CD14-positive monocyte (primary cell): ENCODE results near the gene HSFX1. TPM values are rescaled to one million over a fixed set of nuclear protein-coding genes. Genes with fewer than 3 reads are reported as not detected.
"Not testable (repeated sequence)": the region's sequence is repeated elsewhere in the genome, so short reads cannot be mapped to it uniquely, and the experiment has no call there.

Experiments used
- DNase-seq, 3 donors: peaks; one replicate each; pipeline ENCODE4 v3.0.0-alpha.2; 2011 to 2022
- H2AFZ ChIP-seq: 2 replicates; pipeline ENCODE4 v1.6.0; 2012; ENCODE audit warnings: mild to moderate bottlenecking, low read depth, low read length, inconsistent platforms; ENCODE audit not compliant: insufficient read depth, poor library complexity, severe bottlenecking
- H3K27ac ChIP-seq, 2 donors: 1 replicate in 1 of 2; 2 replicates in 1 of 2; pipeline ENCODE4 v1.5.1; 2012 to 2013; ENCODE audit warnings: low read length in 2 of 2, control low read depth in 1 of 2, inconsistent platforms in 1 of 2, low read depth in 1 of 2, mild to moderate bottlenecking in 1 of 2
- H3K27me3 ChIP-seq, 2 donors: one replicate each; pipeline versions ENCODE4 v1.6.0 to v1.6.1; 2011 to 2013; ENCODE audit warnings: low read length in 2 of 2; ENCODE audit not compliant: control insufficient read depth in 2 of 2, insufficient read depth in 2 of 2
- H3K36me3 ChIP-seq, 2 donors: replicated peaks in 1 of 2; 1 replicate in 1 of 2; 2 replicates in 1 of 2; pipeline versions ENCODE4 v1.5.1 to v1.6.1; 2012 to 2013; ENCODE audit warnings: low read length in 2 of 2, control low read depth in 1 of 2, inconsistent platforms in 1 of 2, mild to moderate bottlenecking in 1 of 2; ENCODE audit not compliant: insufficient read depth in 2 of 2, control insufficient read depth in 1 of 2
- H3K4me1 ChIP-seq, 2 donors: 1 replicate in 1 of 2; 2 replicates in 1 of 2; pipeline versions ENCODE4 v1.5.1 to v1.6.1; 2012 to 2013; ENCODE audit warnings: low read length in 2 of 2, control low read depth in 1 of 2, inconsistent platforms in 1 of 2, mild to moderate bottlenecking in 1 of 2, moderate library complexity in 1 of 2; ENCODE audit not compliant: insufficient read depth in 2 of 2, control insufficient read depth in 1 of 2
- H3K4me2 ChIP-seq: replicated peaks from 2 replicates; pipeline ENCODE3; 2012; ENCODE audit warnings: low read length, moderate library complexity, mild to moderate bottlenecking; ENCODE audit not compliant: poor library complexity, severe bottlenecking; ENCODE audit errors: extremely low read depth
- H3K4me3 ChIP-seq, 3 experiments: fragments of 200-600 bp in 1 of 3; sonication (generic) in 1 of 3; replicated peaks in 1 of 3; 1 replicate in 2 of 3; 2 replicates in 1 of 3; pipeline ENCODE4 v1.5.1; 2011 to 2013; ENCODE audit warnings: low read length in 3 of 3, mild to moderate bottlenecking in 3 of 3, control low read depth in 2 of 3, low read depth in 2 of 3, inconsistent platforms in 1 of 3, moderate library complexity in 1 of 3
- H3K79me2 ChIP-seq: 2 replicates; pipeline ENCODE4 v1.6.0; 2012; ENCODE audit warnings: mild to moderate bottlenecking, control low read depth, inconsistent platforms, low read length, moderate library complexity; ENCODE audit not compliant: insufficient read depth
- H3K9ac ChIP-seq: 2 replicates; pipeline ENCODE4 v1.6.0; 2017; ENCODE audit warnings: low read length, mild to moderate bottlenecking; ENCODE audit not compliant: insufficient read depth, poor library complexity, severe bottlenecking
- H3K9me3 ChIP-seq, 2 donors: replicated peaks in 1 of 2; 1 replicate in 1 of 2; 2 replicates in 1 of 2; pipeline versions ENCODE4 v1.5.1 to v1.6.1; 2012 to 2013; ENCODE audit warnings: low read length in 2 of 2, control low read depth in 1 of 2; ENCODE audit not compliant: control insufficient read depth in 1 of 2, insufficient read depth in 1 of 2
- H4K20me1 ChIP-seq: 2 replicates; pipeline ENCODE4 v1.6.0; 2012; ENCODE audit warnings: mild to moderate bottlenecking, low read length, control low read depth, moderate library complexity; ENCODE audit not compliant: insufficient read depth
- H3K27ac Mint-ChIP-seq, 7 donors: one replicate each; pipeline ENCODE4 v1.8.0; 2020; ENCODE audit warnings: mild to moderate bottlenecking in 7 of 7, mixed read lengths in 7 of 7, moderate library complexity in 6 of 7, inconsistent platforms in 2 of 7
- H3K27me3 Mint-ChIP-seq, 3 donors: one replicate each; pipeline ENCODE4 v1.8.0; 2021 to 2022; ENCODE audit warnings: low read depth in 3 of 3, mild to moderate bottlenecking in 3 of 3, mixed read lengths in 3 of 3, moderate library complexity in 3 of 3, inconsistent platforms in 1 of 3
- H3K36me3 Mint-ChIP-seq, 2 donors: one replicate each; pipeline ENCODE4 v1.8.0; 2020; ENCODE audit warnings: mixed read lengths in 2 of 2, inconsistent platforms in 1 of 2, mild to moderate bottlenecking in 1 of 2
- H3K4me1 Mint-ChIP-seq: one replicate; pipeline ENCODE4 v1.8.0; 2020; ENCODE audit warnings: mild to moderate bottlenecking, mixed read lengths
- H3K4me3 Mint-ChIP-seq, 2 donors: one replicate each; pipeline ENCODE4 v1.8.0; 2020; ENCODE audit warnings: mild to moderate bottlenecking in 2 of 2, mixed read lengths in 2 of 2, moderate library complexity in 1 of 2
- H3K9me3 Mint-ChIP-seq, 7 donors: one replicate each; pipeline ENCODE4 v1.8.0; 2020 to 2022; ENCODE audit warnings: mixed read lengths in 7 of 7, mild to moderate bottlenecking in 6 of 7, moderate library complexity in 6 of 7, inconsistent platforms in 2 of 7
- WGBS: methylation state at CpG from one replicate; pipeline ENCODE4 v1.1.5; 2013; ENCODE audit warnings: missing lambda C conversion rate; ENCODE audit not compliant: insufficient coverage; 5-methylcytosine and 5-hydroxymethylcytosine counted together
- intact Hi-C, 2 donors: fragments of 100-400 bp; cut with micrococcal nuclease; formaldehyde crosslinking; loops; one replicate each; pipeline versions ENCODE4 v1.15.0 to v1.15.1; 2023
- polyA minus RNA-seq: library from RNA; depleted of rRNA, polyadenylated mRNA; stranded (reverse); fragments of >200 nt; gene quantifications from 2 replicates; pipeline ENCODE4 v1.2.3, GENCODE V29; 2012
- polyA plus RNA-seq, 3 donors: library from polyadenylated mRNA; depleted of rRNA in 1 of 3; unstranded in 2 of 3; stranded (reverse) in 1 of 3; fragments of 300-500 nt in 2 of 3; fragments of >200 nt in 1 of 3; fragmentation: Illumina TruSeq in 2 of 3; gene quantifications; 1 replicate in 2 of 3; 2 replicates in 1 of 3; pipeline ENCODE4 v1.2.3, GENCODE V29; 2012 to 2021
- total RNA-seq, 12 experiments: library from RNA in 1 of 12; stranded (reverse) in 1 of 12; fragments of 120-200 nt in 1 of 12; gene quantifications; one replicate each; pipeline ENCODE4 v1.2.4 and lab custom pipeline; 2013 to 2026; ENCODE audit warnings: mixed read lengths in 6 of 12, inconsistent platforms in 1 of 12

The HSFX1 gene
- total RNA-seq (2013): 0.25 TPM
- under 1 TPM in 1 of 3 donors, not detected in 2; 0.35 TPM for polyA plus RNA-seq
- polyA minus RNA-seq: 0.14 and 0.32 TPM in 2 replicates
- 0 to 0.07 (median 0) reads per million in 11 experiments for total RNA-seq (lab: John Stamatoyannopoulos, UW)

- WGBS: no CpG with 5 or more reads among the region's 17 CpGs
- H3K36me3 ChIP-seq: not testable (repeated sequence)
These were observed at the start of gene HSFX1 for GRCh38 chrX:149773768-149774167. Gene HSFX1 (plus strand): TSS chrX:149774068. CDS start chrX:149774682, 614 bp downstream.

GRCh38 chrX:149727308-149727707 lies 46.6 kb upstream of the HSFX1 start:
- H3K79me2 ChIP-seq, H3K9ac ChIP-seq, H3K27ac Mint-ChIP-seq, H3K27me3 Mint-ChIP-seq, H3K4me3 ChIP-seq, H3K4me1 ChIP-seq, H3K9me3 Mint-ChIP-seq, H3K4me2 ChIP-seq, DNase-seq, H4K20me1 ChIP-seq, H3K4me3 Mint-ChIP-seq, intact Hi-C loops, H3K36me3 Mint-ChIP-seq, H3K27me3 ChIP-seq, H3K27ac ChIP-seq, H3K36me3 ChIP-seq, H3K4me1 Mint-ChIP-seq, H2AFZ ChIP-seq, H3K9me3 ChIP-seq: not testable (repeated sequence)
- no CpG with 5 or more reads among the region's 7 CpGs for WGBS

More at GRCh38 chrX:149773768-149774167, at the start of gene HSFX1:
- H2AFZ ChIP-seq, H3K9ac ChIP-seq, H3K27ac Mint-ChIP-seq, H3K4me3 Mint-ChIP-seq, H3K4me3 ChIP-seq, H3K4me2 ChIP-seq, DNase-seq, H3K9me3 ChIP-seq, H3K4me1 ChIP-seq, H3K27ac ChIP-seq, H4K20me1 ChIP-seq, H3K36me3 Mint-ChIP-seq, intact Hi-C loops, H3K4me1 Mint-ChIP-seq, H3K9me3 Mint-ChIP-seq, H3K27me3 Mint-ChIP-seq, H3K27me3 ChIP-seq, H3K79me2 ChIP-seq: not testable (repeated sequence)

GRCh38 chrX:149742269-149742668 lies 31.6 kb upstream of the HSFX1 start:
- H3K27me3 Mint-ChIP-seq, H3K9ac ChIP-seq, H3K4me3 Mint-ChIP-seq, H4K20me1 ChIP-seq, H3K79me2 ChIP-seq, H3K36me3 ChIP-seq, intact Hi-C loops, H3K4me1 Mint-ChIP-seq, H3K4me3 ChIP-seq, H3K27ac Mint-ChIP-seq, H3K4me1 ChIP-seq, H3K4me2 ChIP-seq, H2AFZ ChIP-seq, H3K9me3 ChIP-seq, DNase-seq, H3K36me3 Mint-ChIP-seq, H3K9me3 Mint-ChIP-seq, H3K27ac ChIP-seq, H3K27me3 ChIP-seq: not testable (repeated sequence)
- no CpG with 5 or more reads among the region's 6 CpGs for WGBS

- H3K4me1 ChIP-seq, DNase-seq, H3K4me2 ChIP-seq, H3K4me1 Mint-ChIP-seq, H3K9me3 ChIP-seq, H3K9ac ChIP-seq, H3K4me3 Mint-ChIP-seq, intact Hi-C loops, H3K4me3 ChIP-seq, H3K9me3 Mint-ChIP-seq, H3K27me3 ChIP-seq, H3K27ac ChIP-seq, H3K27me3 Mint-ChIP-seq, H3K27ac Mint-ChIP-seq, H4K20me1 ChIP-seq, H3K79me2 ChIP-seq, H3K36me3 Mint-ChIP-seq, H2AFZ ChIP-seq, H3K36me3 ChIP-seq: not testable (repeated sequence)
- no CpG with 5 or more reads among the region's 6 CpGs for WGBS
These were observed 27.4 kb upstream of the HSFX1 start for GRCh38 chrX:149746390-149747007.
